ENCODE results near the gene AKR1C2.
"Not testable (repeated sequence)": the region's sequence is repeated elsewhere in the genome, so short reads cannot be mapped to it uniquely, and the experiment has no call there.

Gene AKR1C2

DNA sequence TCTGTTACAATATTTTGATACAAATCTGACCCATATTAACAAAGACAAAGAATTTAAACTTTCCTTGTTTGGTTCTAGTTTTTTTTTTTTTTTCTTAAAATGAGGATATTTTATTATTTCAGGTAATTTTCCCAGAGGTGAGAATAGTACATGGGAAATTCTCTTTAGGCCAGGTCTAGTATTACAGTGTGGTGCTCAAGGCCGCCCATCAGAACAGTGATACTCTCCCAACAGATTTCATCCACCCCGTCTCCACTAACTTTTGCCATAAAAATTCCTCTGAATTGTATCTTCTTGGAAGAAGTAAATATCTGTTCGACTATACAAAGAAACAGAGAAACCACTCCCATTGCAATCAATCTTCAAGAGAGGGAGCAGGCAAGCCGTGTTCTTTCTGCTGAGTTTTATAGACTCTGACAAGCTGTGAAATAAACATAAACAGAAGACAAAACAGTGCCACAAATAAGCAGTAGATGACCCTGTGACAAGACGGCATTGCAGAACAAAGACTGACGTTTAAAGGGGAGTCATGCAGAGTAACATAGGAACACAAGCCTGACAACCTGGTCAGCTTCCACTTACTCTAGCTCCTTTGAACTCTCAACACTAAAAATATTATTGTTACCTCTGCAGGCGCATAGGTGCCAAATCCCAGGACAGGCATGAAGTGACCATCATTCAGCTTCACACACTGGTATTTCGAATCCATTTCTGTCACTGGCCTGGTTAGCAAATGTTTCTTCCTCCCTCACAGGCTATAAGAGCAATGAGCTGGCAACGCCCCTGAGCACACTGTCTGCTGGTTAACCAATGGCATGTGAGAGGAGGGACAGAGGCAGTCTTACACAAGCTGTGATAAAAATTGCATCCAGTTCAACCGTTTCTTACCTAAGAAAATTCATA, at the start of gene AKR1C2:
Gene AKR1C2 (minus strand): TSS at position 731 of the 903 bp plus-strand sequence. CDS start 22 bp downstream, at position 709.
- not testable (repeated sequence) for ATAC-seq

- not testable (repeated sequence) for ATAC-seq
Measured at GRCh38 chr10:5052951-5053500, 49.4 kb upstream of the AKR1C2 start.

- ATAC-seq = no peak
Measured at GRCh38 chr10:5047912-5048628, 44.4 kb upstream of the AKR1C2 start.

GRCh38 chr10:5047055-5047454, 43.4 kb upstream of the AKR1C2 start:
- not testable (repeated sequence) for ATAC-seq

DNA sequence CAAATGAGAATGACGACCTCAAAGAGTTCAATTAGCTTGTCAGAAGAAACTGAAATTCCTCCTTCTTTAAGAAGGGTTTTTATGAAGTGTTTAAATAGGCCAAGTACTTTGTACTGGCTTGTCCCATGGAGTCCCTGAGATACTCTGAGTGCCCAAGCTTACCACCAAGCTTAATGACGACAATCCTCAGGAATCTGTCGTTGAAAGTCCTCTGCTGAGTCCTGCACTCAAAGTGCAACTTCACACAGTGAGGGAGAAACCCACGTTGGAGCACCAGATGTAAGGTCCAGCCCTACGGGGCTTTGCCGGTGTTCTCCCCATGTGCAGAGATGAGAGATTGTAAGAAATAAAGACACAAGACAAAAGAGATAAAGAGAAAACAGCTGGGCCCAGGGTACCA, 42.8 kb upstream of the AKR1C2 start:
- ATAC-seq = no peak

DNA sequence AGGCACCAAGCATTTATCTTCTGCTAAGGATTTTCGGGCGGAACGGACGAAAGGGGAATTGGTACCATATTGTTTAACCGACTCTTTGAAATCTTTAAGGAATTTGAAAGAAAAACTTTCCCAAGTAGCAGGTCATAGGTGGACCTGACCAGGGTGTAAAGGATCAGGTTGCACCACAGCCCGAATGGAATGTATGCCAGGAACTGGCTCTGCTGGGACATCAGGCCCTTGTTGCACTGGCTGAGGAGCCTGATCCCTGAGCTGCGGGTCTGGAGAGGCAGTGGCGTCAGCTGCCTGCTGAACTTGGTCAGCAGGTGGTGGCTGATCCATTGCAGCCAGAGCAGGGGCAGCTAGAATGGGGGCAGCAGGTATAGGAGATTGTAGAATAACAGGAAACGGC, 41.4 kb upstream of the AKR1C2 start:
- no peak for ATAC-seq

DNA sequence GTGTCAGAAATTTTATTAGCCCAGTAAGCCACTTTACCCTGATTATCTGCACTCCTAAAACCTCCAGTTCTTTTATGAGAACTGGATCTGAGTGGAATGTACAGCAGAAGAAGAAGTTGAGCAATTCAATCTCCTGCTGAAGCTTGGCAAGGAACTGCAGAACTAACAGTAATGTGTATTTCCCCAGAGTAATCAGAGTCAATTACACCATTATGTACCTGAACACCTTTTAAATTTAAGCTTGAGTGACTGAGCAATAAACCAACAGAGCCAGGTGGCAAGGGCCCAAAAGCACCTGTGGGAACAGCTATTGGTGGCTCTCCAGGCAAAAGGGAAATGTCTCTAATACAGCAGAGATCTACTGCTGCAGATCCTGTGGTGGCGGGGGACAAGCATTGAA, 40.1 kb upstream of the AKR1C2 start:
- no peak for ATAC-seq

GRCh38 chr10:5042922-5043321, 39.3 kb upstream of the AKR1C2 start:
- ATAC-seq = no peak

GRCh38 chr10:5041471-5042023, 37.9 kb upstream of the AKR1C2 start:
- no peak for ATAC-seq

GRCh38 chr10:5040781-5041470, 37.3 kb upstream of the AKR1C2 start:
- ATAC-seq = no peak

- no peak for ATAC-seq
Measured at GRCh38 chr10:5040010-5040673, 36.5 kb upstream of the AKR1C2 start.

DNA sequence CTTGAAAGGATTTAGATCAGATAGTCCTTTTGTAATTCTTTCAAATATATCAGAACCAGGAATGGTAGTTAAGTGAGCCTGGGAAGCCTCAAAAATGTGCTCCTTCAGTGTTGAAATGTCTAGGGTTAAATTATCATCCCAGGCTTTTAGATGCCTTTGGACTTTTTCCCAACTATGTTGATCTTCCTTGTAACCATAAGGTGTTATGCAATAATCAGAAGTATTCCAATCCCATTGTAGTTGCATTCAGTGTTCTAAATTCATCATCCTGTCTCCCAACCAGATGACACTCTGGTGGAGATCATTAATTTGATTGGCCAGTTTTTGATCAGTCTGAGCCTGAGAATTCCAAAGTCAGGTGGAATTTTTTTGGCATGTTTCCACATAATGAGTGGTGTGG, 35.1 kb upstream of the AKR1C2 start:
- no peak for ATAC-seq

DNA sequence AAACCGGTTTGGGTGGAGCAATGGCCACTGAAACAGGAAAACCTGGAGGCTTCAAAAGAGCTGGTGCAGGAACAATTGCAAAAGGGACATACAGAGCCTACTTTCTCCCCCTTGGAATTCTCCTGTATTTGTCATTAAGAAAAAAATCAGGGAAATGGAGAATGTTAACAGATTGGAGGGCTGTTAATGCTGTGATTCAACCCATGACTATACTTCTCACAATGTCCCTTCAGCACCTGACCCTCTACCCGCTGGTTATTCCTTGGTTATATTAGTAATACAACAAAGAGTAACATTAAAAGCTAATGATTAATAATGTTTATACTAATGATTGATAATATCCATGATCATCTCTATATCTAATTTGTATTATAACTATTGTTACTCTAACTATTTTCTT, 34.4 kb upstream of the AKR1C2 start:
- ATAC-seq = no peak

DNA sequence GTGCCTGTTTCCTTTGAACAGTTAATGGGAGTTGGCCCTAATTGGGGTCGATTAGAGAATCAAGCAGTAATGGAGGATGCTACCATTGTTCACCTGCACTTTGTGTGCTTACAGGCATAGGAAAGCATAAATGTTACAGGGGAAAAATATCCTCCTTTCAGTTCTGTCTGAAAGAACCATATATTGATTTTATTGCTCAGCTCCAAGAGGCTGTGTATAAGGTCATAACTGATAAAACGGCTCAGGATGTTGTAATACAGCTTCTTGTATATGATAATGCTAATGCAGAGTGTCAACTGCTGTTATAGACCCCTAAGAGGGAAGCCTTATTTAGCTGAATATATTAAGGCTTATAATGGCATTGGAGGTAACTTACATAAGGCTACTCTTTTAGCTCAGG, 32.9 kb upstream of the AKR1C2 start:
- no peak for ATAC-seq

GRCh38 chr10:5035356-5035755, 31.7 kb upstream of the AKR1C2 start:
- ATAC-seq = no peak

DNA sequence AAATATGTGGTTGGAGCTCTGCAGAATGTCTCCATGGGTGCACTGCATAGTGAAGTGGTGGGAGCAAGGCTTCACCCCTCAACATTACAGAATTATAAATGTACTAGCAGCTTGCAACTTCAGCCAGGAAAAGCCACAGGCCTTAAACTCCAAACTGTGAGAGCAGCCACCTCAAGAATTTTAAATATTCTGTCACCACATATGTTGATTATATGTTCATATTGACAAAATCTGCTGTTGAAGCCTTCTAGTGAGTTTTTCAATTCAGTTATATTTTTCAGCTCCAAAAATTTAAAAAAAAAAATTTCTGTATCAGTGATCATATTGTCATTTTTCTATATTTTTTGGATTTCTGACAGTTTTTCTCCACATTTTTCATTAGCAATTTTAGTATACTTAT, 30.9 kb upstream of the AKR1C2 start:
- ATAC-seq = no peak

- ATAC-seq = no peak
Measured at GRCh38 chr10:5033061-5033778, 29.6 kb upstream of the AKR1C2 start.

DNA sequence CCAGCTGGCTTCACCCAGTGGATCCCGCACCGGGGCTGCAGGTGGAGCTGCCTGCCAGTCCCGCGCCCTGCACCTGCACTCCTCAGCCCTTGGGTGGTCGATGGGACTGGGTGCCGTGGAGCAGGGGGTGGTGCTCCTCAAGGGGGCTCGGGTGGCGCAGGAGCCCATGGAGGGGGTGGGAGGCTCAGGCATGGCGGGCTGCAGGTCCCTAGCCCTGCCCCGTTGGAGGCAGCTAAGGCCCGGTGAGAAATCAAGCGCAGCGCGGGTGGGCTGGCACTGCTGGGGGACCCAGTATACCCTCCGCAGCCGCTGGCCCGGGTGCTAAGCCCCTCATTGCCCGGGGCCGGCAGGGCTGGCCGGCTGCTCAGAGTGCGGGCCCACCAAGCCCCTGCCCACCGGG, 28.8 kb upstream of the AKR1C2 start:
- ATAC-seq = not testable (repeated sequence)

DNA sequence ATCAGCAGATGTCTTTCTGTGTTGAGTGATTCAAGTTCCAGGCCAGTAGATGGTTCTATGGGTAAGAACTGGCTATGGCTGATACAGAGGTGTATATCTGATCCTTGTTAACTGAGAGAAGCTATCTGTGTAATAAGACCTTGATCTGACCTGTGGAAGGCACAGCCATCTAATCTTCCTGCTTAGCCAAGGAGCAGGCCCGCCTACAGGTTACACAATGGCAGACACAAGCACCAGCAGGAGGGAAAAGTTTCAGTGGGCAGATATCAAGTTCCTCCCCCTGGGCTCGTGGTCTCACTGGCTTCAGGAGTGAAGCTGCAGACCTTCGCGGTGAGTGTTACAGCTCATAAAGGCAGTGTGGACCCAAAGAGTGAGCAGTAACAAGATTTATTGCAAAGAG, 27.9 kb upstream of the AKR1C2 start:
- ATAC-seq = not testable (repeated sequence)

- ATAC-seq = no peak
Measured at GRCh38 chr10:5030989-5031388, 27.3 kb upstream of the AKR1C2 start.

GRCh38 chr10:5025461-5025881, 21.8 kb upstream of the AKR1C2 start:
- ATAC-seq = not testable (repeated sequence)

Measured in activated CD4-positive, CD25-positive, alpha-beta regulatory T cell treated with anti-CD3 and anti-CD28 coated beads, Interleukin-2, amount 50 U/mL, for 24 hours (primary cell).